Measurements from ENCODE around the gene CHCT1.

The CHCT1 gene

DNA sequence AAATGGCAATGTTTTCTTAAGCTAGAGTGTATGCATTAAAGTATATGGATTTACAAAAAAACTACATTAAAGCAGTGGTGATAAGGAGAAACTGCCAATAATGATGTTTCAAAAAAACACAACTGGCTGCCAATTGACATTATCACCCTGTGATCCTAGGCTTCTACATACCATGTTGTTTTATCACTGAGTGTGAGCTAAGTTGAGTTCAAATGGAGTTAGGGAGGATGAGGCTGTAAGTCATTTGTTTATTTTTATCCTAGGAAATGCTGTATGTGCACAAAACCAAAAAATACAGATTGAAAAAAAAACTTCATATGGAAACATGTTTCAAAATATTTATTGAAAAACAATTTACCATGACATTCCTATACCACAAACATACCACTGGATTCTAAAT lies 22.9 kb downstream of the CHCT1 start:
- DNase-seq = no peak

- DNase-seq = no peak
Measured at GRCh38 chr17:60447375-60447774, 25.1 kb downstream of the CHCT1 start.

- no peak for DNase-seq
Measured at GRCh38 chr17:60451071-60451470, 28.8 kb downstream of the CHCT1 start.

DNA sequence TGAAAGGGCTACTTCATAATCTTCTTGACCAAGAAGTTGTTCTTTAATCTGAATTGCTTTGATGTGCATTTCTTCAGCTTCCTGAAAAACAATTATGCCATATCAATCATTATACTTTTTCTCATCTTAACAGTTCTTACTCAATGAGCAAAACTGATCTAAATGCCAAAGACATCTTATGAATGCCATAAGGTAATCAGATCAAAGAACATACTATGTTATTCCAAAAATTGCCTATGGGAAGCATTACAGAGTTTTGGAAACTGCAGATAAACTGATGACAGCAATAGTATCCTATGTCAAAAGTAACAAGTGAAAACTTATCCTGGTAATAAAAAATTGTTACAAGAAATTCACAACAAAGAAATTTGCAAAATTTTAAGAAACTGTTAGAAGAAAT lies 29.7 kb downstream of the CHCT1 start:
- DNase-seq = no peak

- no peak for DNase-seq
Measured at GRCh38 chr17:60455378-60455777, 33.1 kb downstream of the CHCT1 start.

- no peak for DNase-seq
Measured at GRCh38 chr17:60457148-60457547, 34.9 kb downstream of the CHCT1 start.

GRCh38 chr17:60461584-60461983 lies 39.3 kb downstream of the CHCT1 start:
- DNase-seq = no peak

GRCh38 chr17:60463157-60463835 lies 41.0 kb downstream of the CHCT1 start:
- no peak for DNase-seq

- DNase-seq = no peak
Measured at GRCh38 chr17:60464343-60464742, 42.1 kb downstream of the CHCT1 start.

- no peak for DNase-seq
Measured at GRCh38 chr17:60468371-60468770, 46.1 kb downstream of the CHCT1 start.

DNA sequence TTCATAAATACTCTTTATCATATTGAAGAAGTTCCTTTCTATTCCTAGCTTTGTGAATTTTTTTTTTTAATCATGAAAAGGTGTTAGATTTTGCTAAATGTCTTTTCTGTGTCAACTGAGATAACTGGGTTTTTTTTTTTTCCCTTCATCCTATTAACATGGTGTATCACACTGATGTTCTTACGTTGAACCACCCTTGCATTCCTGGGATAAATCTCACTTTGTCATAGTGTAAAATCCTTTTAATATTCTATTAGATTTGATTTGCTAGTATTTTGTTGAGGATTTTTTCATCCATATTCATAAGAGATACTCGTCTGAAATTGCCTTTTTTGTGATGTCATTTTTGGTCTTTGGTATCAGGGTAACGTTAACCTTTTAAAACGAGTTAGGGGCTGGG lies 49.2 kb downstream of the CHCT1 start:
- DNase-seq = no peak

- DNase-seq = no peak
Measured at GRCh38 chr17:60472449-60472848, 50.2 kb downstream of the CHCT1 start.

DNA sequence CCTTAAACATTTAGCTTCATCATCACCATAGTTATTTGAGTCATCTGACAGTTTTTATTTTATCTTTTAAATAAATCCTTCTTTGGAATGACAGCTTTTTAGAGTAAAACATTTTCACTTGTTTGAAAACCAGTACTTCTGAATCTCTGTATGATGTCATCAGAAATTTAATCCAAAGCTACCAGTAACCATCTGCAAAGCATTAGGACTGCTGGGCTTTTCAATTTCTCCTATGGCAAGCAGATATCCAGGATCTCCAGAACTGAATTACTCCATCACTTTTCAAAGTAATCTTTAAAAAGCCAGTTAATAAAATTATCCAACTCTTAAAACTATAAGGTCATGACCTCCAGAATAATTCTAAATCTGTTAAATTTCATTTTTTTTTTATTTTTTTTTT lies 51.5 kb downstream of the CHCT1 start:
- DNase-seq = no peak
